ENCODE measurements around the gene C2orf76. TPM values are rescaled to one million over a fixed set of nuclear protein-coding genes. Genes with fewer than 3 reads are reported as not detected.

The C2orf76 gene
- total RNA-seq, 2 donors from 2014 or later: 10.7 to 10.9 TPM

- Mint-ChIP-seq H3K27me3 (ENCODE audit: insufficient read depth) (no peaks in the 10 kb centered on the region), H3K27ac (peak overlapping the region; percentile 97), H3K9me3 (peaks cover 1% of the 10 kb centered on the region), H3K4me1 (peaks cover 22% of the 10 kb centered on the region), H3K4me3 (peak overlapping the region; percentile 97), H3K36me3 (ENCODE audit: low read depth) (peaks cover 39% of the 10 kb centered on the region)
- TF ChIP-seq CTCF (conservative IDR thresholded peaks at IDR 0.05): no peak
- Histone ChIP-seq H3K36me3 (ENCODE audit: control insufficient read depth, insufficient read depth, low read length) (peaks cover 44% of the 10 kb centered on the region), H3K9me3 (ENCODE audit: control insufficient read depth, low read length) (peaks cover 18% of the 10 kb centered on the region), H3K4me3 (ENCODE audit: low read length) (peak overlapping the region; percentile 89), H3K27ac (ENCODE audit: low read depth, low read length) (no peak overlapping the region), H3K4me1 (ENCODE audit: control insufficient read depth, insufficient read depth, low read length) (peaks cover 4% of the 10 kb centered on the region), H3K27me3 (ENCODE audit: control insufficient read depth, insufficient read depth, low read length, poor library complexity, severe bottlenecking) (no peaks in the 10 kb centered on the region), H3K9ac (ENCODE audit: extremely low read depth, low read length, poor library complexity, severe bottlenecking) (peak overlapping the region; percentile 31)
- 0 to 5% methylated on average over 7 to 32 of the region's 32 CpGs for WGBS, 2 experiments (ENCODE audit: insufficient coverage in 1 of 2, insufficient read length in 1 of 2)
- peak; percentile 90 for DNase-seq
Measured at GRCh38 chr2:119367472-119368099, 952 bp upstream of the C2orf76 start.

GRCh38 chr2:119366161-119366648, 429 bp downstream of the C2orf76 start:
- Histone ChIP-seq H3K27ac (ENCODE audit: low read depth, low read length) (peak overlapping the region; percentile 61), H3K36me3 (ENCODE audit: control insufficient read depth, insufficient read depth, low read length) (peaks cover 30% of the 10 kb centered on the region), H3K27me3 (ENCODE audit: control insufficient read depth, insufficient read depth, low read length, poor library complexity, severe bottlenecking) (no peaks in the 10 kb centered on the region), H3K9ac (ENCODE audit: extremely low read depth, low read length, poor library complexity, severe bottlenecking) (peak overlapping the region; percentile 83), H3K4me1 (ENCODE audit: control insufficient read depth, insufficient read depth, low read length) (peaks cover 4% of the 10 kb centered on the region), H3K4me3 (ENCODE audit: low read length) (peak overlapping the region; percentile 89), H3K9me3 (ENCODE audit: control insufficient read depth, low read length) (peaks cover 4% of the 10 kb centered on the region)
- H3K9me3 Mint-ChIP-seq: no peaks in the 10 kb centered on the region
- no peaks in the 10 kb centered on the region for H3K27me3 Mint-ChIP-seq (ENCODE audit: insufficient read depth)
- H3K36me3 Mint-ChIP-seq (ENCODE audit: low read depth): peaks cover 26% of the 10 kb centered on the region
- peak overlapping the region; percentile 94 for H3K27ac Mint-ChIP-seq
- whole genome bisulfite sequencing, 2 experiments (ENCODE audit: insufficient coverage in 1 of 2, insufficient read length in 1 of 2): 5 to 9% methylated on average over 12 to 17 of the region's 17 CpGs
- no peak for TF ChIP-seq CTCF (conservative IDR thresholded peaks at IDR 0.05)
- peaks cover 23% of the 10 kb centered on the region for H3K4me1 Mint-ChIP-seq
- no peak for DNase-seq
- H3K4me3 Mint-ChIP-seq: peak overlapping the region; percentile 97

- no peaks in the 10 kb centered on the region for H3K9me3 Mint-ChIP-seq
- H3K36me3 Mint-ChIP-seq (ENCODE audit: low read depth): peaks cover 18% of the 10 kb centered on the region
- TF ChIP-seq CTCF (conservative IDR thresholded peaks at IDR 0.05): no peak
Measured at GRCh38 chr2:119365436-119365835, 1.2 kb downstream of the C2orf76 start.

More at GRCh38 chr2:119365436-119365835, 1.2 kb downstream of the C2orf76 start:
- DNase-seq: no peak
- 51 to 55% methylated on average over 5 to 6 of the region's 6 CpGs for WGBS, 2 experiments (ENCODE audit: insufficient coverage in 1 of 2, insufficient read length in 1 of 2)
- Histone ChIP-seq H3K4me3 (ENCODE audit: low read length) (peak overlapping the region; percentile 89), H3K36me3 (ENCODE audit: control insufficient read depth, insufficient read depth, low read length) (peaks cover 23% of the 10 kb centered on the region), H3K27me3 (ENCODE audit: control insufficient read depth, insufficient read depth, low read length, poor library complexity, severe bottlenecking) (no peaks in the 10 kb centered on the region), H3K9me3 (ENCODE audit: control insufficient read depth, low read length) (no peaks in the 10 kb centered on the region), H3K9ac (ENCODE audit: extremely low read depth, low read length, poor library complexity, severe bottlenecking) (peak overlapping the region; percentile 83), H3K27ac (ENCODE audit: low read depth, low read length) (no peak overlapping the region), H3K4me1 (ENCODE audit: control insufficient read depth, insufficient read depth, low read length) (peaks cover 4% of the 10 kb centered on the region)
- peak overlapping the region; percentile 94 for H3K27ac Mint-ChIP-seq
- H3K4me3 Mint-ChIP-seq: peak overlapping the region; percentile 97
- no peaks in the 10 kb centered on the region for H3K27me3 Mint-ChIP-seq (ENCODE audit: insufficient read depth)
- H3K4me1 Mint-ChIP-seq: peaks cover 23% of the 10 kb centered on the region
